ENCODE data around the gene NCOA1. TPM values are rescaled to one million over a fixed set of nuclear protein-coding genes. Genes with fewer than 3 reads are reported as not detected.

The NCOA1 gene
- total RNA-seq, 2 donors from 2014 or later = 20.1 to 22.6 TPM

DNA sequence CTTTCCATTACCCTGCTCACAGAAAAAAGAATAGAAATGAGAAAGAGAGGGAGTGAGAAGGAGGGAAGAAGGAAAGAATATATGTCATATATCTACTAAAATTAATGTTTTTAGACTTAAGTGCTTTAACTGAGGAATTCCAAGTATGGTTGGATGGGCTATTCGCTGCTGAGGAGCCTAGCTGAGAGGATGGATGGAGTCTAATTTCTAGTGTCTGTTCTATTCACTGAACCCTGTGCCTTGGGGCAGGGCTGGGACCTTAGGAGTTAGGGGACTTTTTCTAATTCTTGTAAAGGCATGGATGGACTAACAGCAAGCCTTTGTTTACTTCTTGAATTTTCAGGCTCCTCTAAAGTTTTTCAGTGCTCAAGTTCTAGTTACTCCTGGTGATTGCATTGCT, 192.4 kb downstream of the NCOA1 start:
- no peaks in the 10 kb centered on the region for H3K4me1 Mint-ChIP-seq
- Histone ChIP-seq H3K36me3 (ENCODE audit: control insufficient read depth, insufficient read depth, low read length) (peaks cover 3% of the 10 kb centered on the region), H3K27me3 (ENCODE audit: control insufficient read depth, insufficient read depth, low read length, poor library complexity, severe bottlenecking) (no peaks in the 10 kb centered on the region), H3K9me3 (ENCODE audit: control insufficient read depth, low read length) (no peaks in the 10 kb centered on the region), H3K4me3 (ENCODE audit: low read length) (no peak overlapping the region), H3K9ac (ENCODE audit: extremely low read depth, low read length, poor library complexity, severe bottlenecking) (no peak overlapping the region), H3K4me1 (ENCODE audit: control insufficient read depth, insufficient read depth, low read length) (no peaks in the 10 kb centered on the region), H3K27ac (ENCODE audit: low read depth, low read length) (no peak overlapping the region)
- WGBS, 2 experiments (ENCODE audit: insufficient coverage in 1 of 2, insufficient read length in 1 of 2) = 93 to 100% methylated on average over 1 of the region's 1 CpG
- H3K27ac Mint-ChIP-seq = no peak overlapping the region
- H3K9me3 Mint-ChIP-seq = no peaks in the 10 kb centered on the region
- TF ChIP-seq, protein P1, sequence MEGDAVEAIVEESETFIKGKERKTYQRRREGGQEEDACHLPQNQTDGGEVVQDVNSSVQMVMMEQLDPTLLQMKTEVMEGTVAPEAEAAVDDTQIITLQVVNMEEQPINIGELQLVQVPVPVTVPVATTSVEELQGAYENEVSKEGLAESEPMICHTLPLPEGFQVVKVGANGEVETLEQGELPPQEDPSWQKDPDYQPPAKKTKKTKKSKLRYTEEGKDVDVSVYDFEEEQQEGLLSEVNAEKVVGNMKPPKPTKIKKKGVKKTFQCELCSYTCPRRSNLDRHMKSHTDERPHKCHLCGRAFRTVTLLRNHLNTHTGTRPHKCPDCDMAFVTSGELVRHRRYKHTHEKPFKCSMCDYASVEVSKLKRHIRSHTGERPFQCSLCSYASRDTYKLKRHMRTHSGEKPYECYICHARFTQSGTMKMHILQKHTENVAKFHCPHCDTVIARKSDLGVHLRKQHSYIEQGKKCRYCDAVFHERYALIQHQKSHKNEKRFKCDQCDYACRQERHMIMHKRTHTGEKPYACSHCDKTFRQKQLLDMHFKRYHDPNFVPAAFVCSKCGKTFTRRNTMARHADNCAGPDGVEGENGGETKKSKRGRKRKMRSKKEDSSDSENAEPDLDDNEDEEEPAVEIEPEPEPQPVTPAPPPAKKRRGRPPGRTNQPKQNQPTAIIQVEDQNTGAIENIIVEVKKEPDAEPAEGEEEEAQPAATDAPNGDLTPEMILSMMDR (conservative IDR thresholded peaks at IDR 0.05) = no peak
- no peak for DNase-seq
- peaks cover 14% of the 10 kb centered on the region for H3K36me3 Mint-ChIP-seq (ENCODE audit: low read depth)
- no peak overlapping the region for H3K4me3 Mint-ChIP-seq
- H3K27me3 Mint-ChIP-seq (ENCODE audit: insufficient read depth) = no peaks in the 10 kb centered on the region

DNA sequence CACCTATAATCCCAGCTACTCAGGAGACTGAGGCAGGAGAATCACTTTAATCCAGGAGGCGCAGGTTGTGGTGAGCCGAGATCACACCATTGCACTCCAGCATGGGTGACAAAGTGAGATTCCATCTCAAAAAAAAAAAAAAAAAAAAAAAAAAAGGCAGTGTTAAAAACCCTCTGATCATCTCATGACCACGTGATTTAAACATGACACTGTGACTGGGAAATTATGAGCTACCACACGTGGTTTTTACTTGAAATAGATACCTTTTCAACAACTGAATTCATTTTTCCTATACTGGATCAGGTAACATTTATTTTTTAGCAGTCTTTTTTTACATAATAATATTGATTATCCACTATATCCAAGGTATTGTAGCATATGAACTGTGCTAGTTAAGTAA, 199.5 kb downstream of the NCOA1 start:
- Histone ChIP-seq H3K27me3 (ENCODE audit: control insufficient read depth, insufficient read depth, low read length, poor library complexity, severe bottlenecking) (no peaks in the 10 kb centered on the region), H3K4me3 (ENCODE audit: low read length) (no peak overlapping the region), H3K9me3 (ENCODE audit: control insufficient read depth, low read length) (no peaks in the 10 kb centered on the region), H3K36me3 (ENCODE audit: control insufficient read depth, insufficient read depth, low read length) (no peaks in the 10 kb centered on the region), H3K27ac (ENCODE audit: low read depth, low read length) (no peak overlapping the region), H3K4me1 (ENCODE audit: control insufficient read depth, insufficient read depth, low read length) (no peaks in the 10 kb centered on the region), H3K9ac (ENCODE audit: extremely low read depth, low read length, poor library complexity, severe bottlenecking) (no peak overlapping the region)
- Mint-ChIP-seq H3K9me3 (no peaks in the 10 kb centered on the region), H3K36me3 (ENCODE audit: low read depth) (peaks cover 12% of the 10 kb centered on the region), H3K4me3 (no peak overlapping the region), H3K27me3 (ENCODE audit: insufficient read depth) (no peaks in the 10 kb centered on the region), H3K4me1 (no peaks in the 10 kb centered on the region), H3K27ac (no peak overlapping the region)
- DNase-seq = no peak
- 93 to 95% methylated on average over 3 to 4 of the region's 4 CpGs for WGBS, 2 experiments (ENCODE audit: insufficient coverage in 1 of 2, insufficient read length in 1 of 2)
- TF ChIP-seq, protein P1 (conservative IDR thresholded peaks at IDR 0.05) = no peak

DNA sequence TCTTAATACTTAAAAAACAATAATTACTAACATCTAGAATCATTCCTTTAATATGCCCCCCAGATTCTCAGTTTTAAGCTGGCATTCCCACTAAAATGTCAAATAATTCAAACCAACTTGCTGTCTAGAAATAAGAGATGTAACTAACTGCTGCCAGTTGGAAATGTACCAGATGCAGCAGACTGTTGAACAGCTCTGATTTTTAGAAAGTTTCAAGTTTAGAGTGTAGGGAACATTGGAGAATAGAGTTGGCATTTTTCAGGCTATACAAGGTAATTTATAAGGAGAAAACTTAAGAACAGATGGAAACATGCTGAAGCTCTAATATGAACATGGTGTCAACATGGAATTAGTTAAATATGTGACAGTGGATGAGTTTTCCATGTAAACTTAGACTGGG, 200.8 kb downstream of the NCOA1 start:
- no peak overlapping the region for H3K9ac ChIP-seq (ENCODE audit: extremely low read depth, low read length, poor library complexity, severe bottlenecking)
- H3K4me3 Mint-ChIP-seq = no peak overlapping the region
- TF ChIP-seq, protein P1 (conservative IDR thresholded peaks at IDR 0.05) = no peak
- no peaks in the 10 kb centered on the region for H3K4me1 Mint-ChIP-seq
- no peaks in the 10 kb centered on the region for H3K27me3 ChIP-seq (ENCODE audit: control insufficient read depth, insufficient read depth, low read length, poor library complexity, severe bottlenecking)
- H3K36me3 ChIP-seq (ENCODE audit: control insufficient read depth, insufficient read depth, low read length) = no peaks in the 10 kb centered on the region
- DNase-seq = no peak
- no peak overlapping the region for H3K4me3 ChIP-seq (ENCODE audit: low read length)
- H3K27ac Mint-ChIP-seq = no peak overlapping the region
- no peaks in the 10 kb centered on the region for H3K27me3 Mint-ChIP-seq (ENCODE audit: insufficient read depth)
- H3K4me1 ChIP-seq (ENCODE audit: control insufficient read depth, insufficient read depth, low read length) = no peaks in the 10 kb centered on the region
- H3K36me3 Mint-ChIP-seq (ENCODE audit: low read depth) = peaks cover 12% of the 10 kb centered on the region
- H3K9me3 Mint-ChIP-seq = no peaks in the 10 kb centered on the region
- no peak overlapping the region for H3K27ac ChIP-seq (ENCODE audit: low read depth, low read length)
- no peaks in the 10 kb centered on the region for H3K9me3 ChIP-seq (ENCODE audit: control insufficient read depth, low read length)

Data from endodermal cell (in vitro differentiated cells).